Uterus (tissue), 2 donors: ENCODE data around the gene ZNF682.

ENCODE experiments used
- POLR2A ChIP-seq, 2 donors: fragments of 450-650 bp; IDR thresholded peaks; one replicate each; pipeline ENCODE4 v1.6.1; 2016; ENCODE audit warnings: antibody characterized with exemption in 2 of 2, mild to moderate bottlenecking in 1 of 2, moderate library complexity in 1 of 2
- TF ChIP-seq, protein P1 (sequence below), 4 experiments: fragments of 200-600 bp in 2 of 4; fragments of 450-650 bp in 2 of 4; sonication (generic) in 2 of 4; IDR thresholded peaks; one replicate each; pipeline ENCODE4 v1.5.1; 2016 to 2019; ENCODE audit warnings: antibody characterized with exemption in 4 of 4, mild to moderate bottlenecking in 2 of 4, moderate library complexity in 1 of 4

DNA sequence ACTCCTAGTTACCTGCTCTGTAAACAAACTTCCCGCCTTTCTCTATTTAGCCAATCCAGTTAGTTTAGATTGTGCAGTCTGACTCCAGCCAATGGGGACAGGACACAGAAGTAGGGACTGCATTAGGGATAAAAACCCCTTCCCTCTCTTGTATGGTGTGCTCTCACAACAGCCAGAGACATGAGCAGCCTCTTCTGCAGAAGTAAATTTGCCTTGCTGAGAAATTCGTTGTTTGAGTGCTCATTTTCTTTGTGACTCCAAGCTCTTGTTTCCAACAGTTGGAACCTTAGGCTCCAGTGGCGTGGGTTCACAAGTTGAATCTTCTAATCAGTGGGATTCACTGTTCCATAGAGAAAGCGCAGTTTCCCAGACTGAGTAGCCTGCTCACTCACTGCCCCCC lies 72.4 kb downstream of the ZNF682 start:
- TF ChIP-seq, protein P1, sequence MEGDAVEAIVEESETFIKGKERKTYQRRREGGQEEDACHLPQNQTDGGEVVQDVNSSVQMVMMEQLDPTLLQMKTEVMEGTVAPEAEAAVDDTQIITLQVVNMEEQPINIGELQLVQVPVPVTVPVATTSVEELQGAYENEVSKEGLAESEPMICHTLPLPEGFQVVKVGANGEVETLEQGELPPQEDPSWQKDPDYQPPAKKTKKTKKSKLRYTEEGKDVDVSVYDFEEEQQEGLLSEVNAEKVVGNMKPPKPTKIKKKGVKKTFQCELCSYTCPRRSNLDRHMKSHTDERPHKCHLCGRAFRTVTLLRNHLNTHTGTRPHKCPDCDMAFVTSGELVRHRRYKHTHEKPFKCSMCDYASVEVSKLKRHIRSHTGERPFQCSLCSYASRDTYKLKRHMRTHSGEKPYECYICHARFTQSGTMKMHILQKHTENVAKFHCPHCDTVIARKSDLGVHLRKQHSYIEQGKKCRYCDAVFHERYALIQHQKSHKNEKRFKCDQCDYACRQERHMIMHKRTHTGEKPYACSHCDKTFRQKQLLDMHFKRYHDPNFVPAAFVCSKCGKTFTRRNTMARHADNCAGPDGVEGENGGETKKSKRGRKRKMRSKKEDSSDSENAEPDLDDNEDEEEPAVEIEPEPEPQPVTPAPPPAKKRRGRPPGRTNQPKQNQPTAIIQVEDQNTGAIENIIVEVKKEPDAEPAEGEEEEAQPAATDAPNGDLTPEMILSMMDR (IDR thresholded peaks at IDR 0.05): no peak
- TF ChIP-seq POLR2A (IDR thresholded peaks at IDR 0.05): no peak
